ENCODE data around the gene LOXHD1.

Gene LOXHD1

DNA sequence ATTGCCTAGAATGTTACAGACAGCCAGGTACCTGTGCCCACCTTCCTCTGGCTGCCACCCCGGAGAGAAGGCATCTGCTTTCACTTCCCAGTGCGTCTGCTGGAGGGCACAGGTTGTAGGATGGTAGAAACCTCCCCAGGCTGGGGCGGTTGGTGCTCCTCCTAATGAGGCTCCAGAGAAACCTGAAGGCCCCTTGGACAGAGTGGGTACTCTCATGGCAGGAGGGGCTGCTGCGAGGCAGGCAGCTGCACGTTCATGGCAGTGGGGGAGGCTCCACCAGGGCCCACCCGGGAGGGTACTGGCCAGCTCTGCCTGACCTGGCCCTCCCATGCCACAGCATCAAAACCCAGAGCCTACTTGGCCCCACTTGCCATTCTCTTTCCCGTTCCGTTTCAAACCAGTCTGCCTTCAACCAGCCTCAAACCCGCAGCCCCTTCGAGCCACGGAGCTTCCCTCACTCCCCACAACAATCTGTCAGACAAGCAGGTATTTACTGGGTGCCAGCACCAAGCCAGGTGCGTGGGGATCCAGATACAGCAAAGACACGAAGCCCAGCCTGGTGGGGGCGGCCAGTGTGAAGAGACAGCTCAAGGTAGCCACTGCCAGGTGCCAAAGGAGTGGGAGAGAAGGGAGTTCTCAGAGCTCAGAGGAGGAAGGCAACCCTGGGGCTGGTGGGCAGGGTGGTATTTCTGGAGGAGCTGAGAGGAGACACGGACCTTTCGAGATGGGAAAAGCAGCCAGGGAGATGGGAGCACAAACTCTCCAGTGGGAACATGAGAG lies 229.6 kb downstream of the LOXHD1 start:
- TF ChIP-seq GATA3 (IDR thresholded peaks at IDR 0.05; ENCODE audit: low read depth, low read length), result no peak
- no peak for TF ChIP-seq GATA2 (IDR thresholded peaks at IDR 0.05; ENCODE audit: low read depth, low read length)

Data from SH-SY5Y (cell line).